Body of pancreas (tissue), 4 donors: ENCODE data around the gene DAB1.

Experiments
- CTCF ChIP-seq, 7 experiments: fragments of 450-650 bp in 4 of 7; fragments of 200-600 bp in 3 of 7; sonication (generic) in 3 of 7; IDR thresholded peaks; one replicate each; pipeline ENCODE4 v1.5.1; 2016 to 2019; ENCODE audit warnings: antibody characterized with exemption in 7 of 7
- POLR2A ChIP-seq, 3 donors: fragments of 450-650 bp; IDR thresholded peaks; one replicate each; pipeline ENCODE4 v1.6.1; 2016; ENCODE audit warnings: antibody characterized with exemption in 3 of 3, mild to moderate bottlenecking in 2 of 3

GRCh38 chr1:57198912-57199311 is 224.9 kb downstream of the DAB1 start:
- no peak for TF ChIP-seq POLR2A (IDR thresholded peaks at IDR 0.05)
- TF ChIP-seq CTCF (IDR thresholded peaks at IDR 0.05): no peak
